OCI-LY7 (cell line): ENCODE measurements around the gene CCNO. TPM values are rescaled to one million over a fixed set of nuclear protein-coding genes. Genes with fewer than 3 reads are reported as not detected.

Source experiments
- BruUV-seq: library from RNA; stranded (reverse); fragments of 400-500 nt; replicated peaks from 2 replicates; lab custom pipeline; 2021; lab: Mats Ljungman, UMichigan
- CTCF ChIA-PET: fragments of 300-600 bp; sonication (Branson Sonifier 250); formaldehyde crosslinking; loops from one replicate; lab custom pipeline; 2022; ENCODE audit warnings: antibody characterized with exemption; ENCODE audit not compliant: unreplicated experiment; lab: Charles Lee
- POLR2A ChIA-PET: fragments of 300-600 bp; sonication (Branson Sonifier 250); formaldehyde crosslinking; loops from one replicate; lab custom pipeline; 2022; ENCODE audit warnings: antibody characterized with exemption; lab: Charles Lee
- DNase-seq: peaks from one replicate; pipeline ENCODE4 v3.0.0-alpha.2; 2015; ENCODE audit warnings: low spot score
- H2AFZ ChIP-seq: fragments of 200-600 bp; sonication (generic), shearing (Covaris generic); 2 replicates; pipeline ENCODE4 v1.6.1; 2014; ENCODE audit warnings: mild to moderate bottlenecking, antibody characterized with exemption, low read length, moderate library complexity
- H3K27ac ChIP-seq: fragments of 200-600 bp; sonication (generic); 2 replicates; pipeline ENCODE4 v1.5.1; 2014; ENCODE audit warnings: mixed run types, low read depth, mild to moderate bottlenecking, moderate library complexity, low read length, inconsistent platforms; ENCODE audit not compliant: poor library complexity, severe bottlenecking
- H3K36me3 ChIP-seq: fragments of 200-600 bp; sonication (generic); 2 replicates; pipeline ENCODE4 v1.6.1; 2014; ENCODE audit warnings: mild to moderate bottlenecking, antibody characterized with exemption, low read length, moderate library complexity, mixed read lengths; ENCODE audit not compliant: insufficient read depth
- H3K4me1 ChIP-seq: fragments of 200-600 bp; sonication (generic); 2 replicates; pipeline ENCODE4 v1.5.1; 2014; ENCODE audit warnings: mild to moderate bottlenecking, low read length; ENCODE audit not compliant: insufficient read depth, poor library complexity, severe bottlenecking
- H3K4me2 ChIP-seq: fragments of 200-600 bp; sonication (generic); 2 replicates; pipeline ENCODE4 v1.6.1; 2014; ENCODE audit warnings: mild to moderate bottlenecking, low read length
- H3K4me3 ChIP-seq: fragments of 200-600 bp; sonication (generic); 2 replicates; pipeline ENCODE4 v1.5.1; 2014; ENCODE audit warnings: mild to moderate bottlenecking, low read depth, low read length; ENCODE audit not compliant: poor library complexity, severe bottlenecking
- H3K79me2 ChIP-seq: fragments of 200-600 bp; sonication (generic); 2 replicates; pipeline ENCODE4 v1.6.1; 2016; ENCODE audit warnings: low read depth, mild to moderate bottlenecking, low read length, moderate library complexity, mixed read lengths; ENCODE audit not compliant: insufficient read depth
- H3K9me2 ChIP-seq: fragments of 200-600 bp; sonication (generic); 2 replicates; pipeline ENCODE4 v1.6.1; 2016; ENCODE audit warnings: mild to moderate bottlenecking, low read length, mixed read lengths; ENCODE audit not compliant: insufficient read depth
- H3K9me3 ChIP-seq: fragments of 200-600 bp; sonication (generic); 2 replicates; pipeline ENCODE4 v1.6.1; 2014; ENCODE audit warnings: mild to moderate bottlenecking, mixed run types, low read length, mixed read lengths
- H4K20me1 ChIP-seq: fragments of 200-600 bp; sonication (generic); 2 replicates; pipeline ENCODE4 v1.6.1; 2014; ENCODE audit warnings: mild to moderate bottlenecking, antibody characterized with exemption, low read length, moderate library complexity, mixed read lengths; ENCODE audit not compliant: insufficient read depth
- EZH2phosphoT487 ChIP-seq: fragments of 200-600 bp; sonication (generic); IDR thresholded peaks from 2 replicates; pipeline ENCODE4 v1.6.1; 2018; ENCODE audit warnings: low read depth, borderline replicate concordance, mild to moderate bottlenecking, mixed run types, antibody characterized with exemption, low read length, moderate library complexity, mixed read lengths
- intact Hi-C: fragments of 100-400 bp; cut with micrococcal nuclease; formaldehyde crosslinking; loops from one replicate; pipeline ENCODE4 v1.10.0; 2022; ENCODE audit not compliant: unreplicated experiment
- total RNA-seq, 2 experiments: library from RNA; depleted of rRNA in 1 of 2; stranded (reverse); fragments of >200 nt in 1 of 2; shearing (Covaris generic) in 1 of 2; gene quantifications; 2 replicates each; pipeline ENCODE4 v1.2.3, GENCODE V29; 2014 to 2022
- TF ChIP-seq, protein P1 (sequence below): fragments of 200-600 bp; sonication (generic); conservative IDR thresholded peaks from 2 replicates; pipeline ENCODE4 v1.5.1; 2014; ENCODE audit warnings: mild to moderate bottlenecking, antibody characterized with exemption, low read length, moderate library complexity, mixed read lengths

CCNO gene
- total RNA-seq, 2 experiments from 2014 or later = 2.4 to 3.3 TPM

DNA sequence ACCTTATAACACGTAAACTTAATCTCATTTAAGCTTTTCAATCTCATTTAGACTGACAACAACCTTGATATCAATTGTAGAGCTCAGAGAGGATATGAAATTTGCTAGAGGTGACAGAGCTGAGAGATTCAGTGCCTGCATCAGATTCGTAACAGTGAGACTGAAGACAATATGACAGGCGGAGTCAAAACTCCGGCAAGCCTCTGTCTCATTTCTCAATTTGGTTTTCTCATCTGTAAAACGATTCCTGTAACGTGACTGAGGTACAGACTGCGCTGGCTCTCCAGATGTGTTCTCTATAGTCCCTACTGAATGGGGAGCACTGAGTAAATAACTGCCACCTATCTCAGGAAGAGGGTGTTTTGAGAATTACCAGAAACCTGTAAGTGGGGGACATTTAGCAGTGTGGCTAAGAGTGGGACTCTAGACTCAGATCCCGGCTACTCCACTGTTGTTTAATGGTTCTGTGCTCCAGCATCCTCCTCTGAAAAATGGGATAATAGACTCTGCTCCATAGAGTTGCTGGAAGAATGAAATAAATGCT lies 3.2 kb downstream of the CCNO start:
- ChIA-PET POLR2A (no interaction called here), CTCF (no interaction called here)
- Histone ChIP-seq H3K27ac (no peak overlapping the region), H2AFZ (no peak overlapping the region), H3K36me3 (no peaks in the 10 kb centered on the region), H3K9me3 (no peaks in the 10 kb centered on the region), H4K20me1 (0 out of 2 replicates have a peak, but pooled peaks cover 4% of the 10 kb centered on the region), H3K4me2 (no peak overlapping the region), H3K4me3 (no peak overlapping the region), H3K4me1 (peaks cover 23% of the 10 kb centered on the region), H3K9me2 (no peaks in the 10 kb centered on the region), H3K79me2 (no peaks in the 10 kb centered on the region)
- intact Hi-C loops = no loop called here
- no TSS peak for BruUV-seq
- no peak for TF ChIP-seq EZH2phosphoT487
- TF ChIP-seq, protein P1, sequence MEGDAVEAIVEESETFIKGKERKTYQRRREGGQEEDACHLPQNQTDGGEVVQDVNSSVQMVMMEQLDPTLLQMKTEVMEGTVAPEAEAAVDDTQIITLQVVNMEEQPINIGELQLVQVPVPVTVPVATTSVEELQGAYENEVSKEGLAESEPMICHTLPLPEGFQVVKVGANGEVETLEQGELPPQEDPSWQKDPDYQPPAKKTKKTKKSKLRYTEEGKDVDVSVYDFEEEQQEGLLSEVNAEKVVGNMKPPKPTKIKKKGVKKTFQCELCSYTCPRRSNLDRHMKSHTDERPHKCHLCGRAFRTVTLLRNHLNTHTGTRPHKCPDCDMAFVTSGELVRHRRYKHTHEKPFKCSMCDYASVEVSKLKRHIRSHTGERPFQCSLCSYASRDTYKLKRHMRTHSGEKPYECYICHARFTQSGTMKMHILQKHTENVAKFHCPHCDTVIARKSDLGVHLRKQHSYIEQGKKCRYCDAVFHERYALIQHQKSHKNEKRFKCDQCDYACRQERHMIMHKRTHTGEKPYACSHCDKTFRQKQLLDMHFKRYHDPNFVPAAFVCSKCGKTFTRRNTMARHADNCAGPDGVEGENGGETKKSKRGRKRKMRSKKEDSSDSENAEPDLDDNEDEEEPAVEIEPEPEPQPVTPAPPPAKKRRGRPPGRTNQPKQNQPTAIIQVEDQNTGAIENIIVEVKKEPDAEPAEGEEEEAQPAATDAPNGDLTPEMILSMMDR = no peak
- no peak for DNase-seq

DNA sequence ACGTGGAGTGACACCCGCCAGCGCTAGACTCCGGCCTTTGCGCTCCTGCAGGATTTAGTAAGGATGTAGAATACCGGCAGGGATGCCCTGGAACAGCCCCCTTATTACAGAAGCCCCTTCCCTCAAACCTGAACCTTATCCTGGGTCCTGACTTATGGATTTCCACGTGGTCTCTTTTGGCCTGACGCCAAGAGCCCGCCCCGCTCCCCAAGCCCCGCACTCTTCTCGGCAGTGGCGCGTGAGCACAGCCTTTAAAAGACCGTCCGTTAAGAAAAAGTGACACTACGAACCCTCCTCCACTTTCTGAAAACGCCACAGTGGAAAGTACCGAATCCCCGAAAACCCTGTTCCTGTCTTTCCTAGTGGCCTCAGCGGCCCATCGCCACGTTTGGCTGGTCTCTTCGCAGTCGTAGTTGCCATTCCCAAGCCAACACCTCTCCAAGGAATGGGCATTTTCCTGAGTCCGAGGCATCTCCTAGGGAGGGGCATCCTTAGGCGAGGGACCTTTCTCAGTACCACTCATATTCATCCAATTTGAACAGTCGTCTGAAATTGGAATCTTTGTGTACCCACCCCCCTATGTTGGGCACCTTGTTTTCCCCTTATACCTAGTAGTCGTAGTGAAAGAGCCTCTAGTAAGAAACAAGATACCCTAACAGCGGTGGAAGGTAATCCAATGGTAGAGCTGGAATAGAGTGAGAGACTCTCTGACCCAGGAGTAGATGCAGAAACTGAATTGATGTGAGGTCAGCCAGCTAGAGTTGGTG lies 5.6 kb downstream of the CCNO start:
- 0 out of 2 replicates have a peak, but pooled peaks cover 4% of the 10 kb centered on the region for H4K20me1 ChIP-seq
- no TSS peak for BruUV-seq
- H3K36me3 ChIP-seq = no peaks in the 10 kb centered on the region
- peak overlapping the region; percentile 66 for H3K4me3 ChIP-seq
- no peaks in the 10 kb centered on the region for H3K9me2 ChIP-seq
- ChIA-PET CTCF (no interaction called here), POLR2A (no interaction called here)
- H2AFZ ChIP-seq = peak overlapping the region; percentile 68; the same call in 1 of the 2 replicates
- H3K9me3 ChIP-seq = no peaks in the 10 kb centered on the region
- TF ChIP-seq EZH2phosphoT487 = no peak
- TF ChIP-seq, protein P1 = no peak
- H3K79me2 ChIP-seq = no peaks in the 10 kb centered on the region
- intact Hi-C loops = loop anchor here (2.0 to 5.0 kb wide), 2 partner anchors 79 to 465 kb away; partner anchors contain the start of genes DHX29 and MTREX
- peak overlapping the region; percentile 90 for H3K4me2 ChIP-seq
- H3K4me1 ChIP-seq = peaks cover 17% of the 10 kb centered on the region
- H3K27ac ChIP-seq = no peak overlapping the region
- DNase-seq = no peak
